ENCODE data around the gene FDCSP.
"Not testable (repeated sequence)": the region's sequence is repeated elsewhere in the genome, so short reads cannot be mapped to it uniquely, and the experiment has no call there.

DNA sequence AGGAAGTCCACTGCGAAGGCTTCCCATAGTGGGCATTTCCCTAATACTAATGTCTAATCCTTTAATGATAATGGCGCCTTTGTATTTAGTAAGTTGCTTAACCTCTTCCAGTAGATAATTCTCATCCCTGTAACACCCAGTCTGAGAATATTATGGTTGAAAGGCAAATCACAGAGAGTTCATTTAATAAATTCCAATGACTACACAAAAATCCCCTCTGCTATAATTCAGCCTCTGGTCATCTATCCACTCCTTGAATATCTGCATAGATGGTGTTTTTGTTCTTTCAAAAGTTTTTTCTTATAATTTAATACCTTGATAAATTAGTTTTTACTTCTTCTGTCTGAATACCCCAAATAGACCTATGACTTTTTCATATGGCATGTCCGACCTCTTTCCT, 4.5 kb upstream of the FDCSP start:
- TF ChIP-seq, protein P1, sequence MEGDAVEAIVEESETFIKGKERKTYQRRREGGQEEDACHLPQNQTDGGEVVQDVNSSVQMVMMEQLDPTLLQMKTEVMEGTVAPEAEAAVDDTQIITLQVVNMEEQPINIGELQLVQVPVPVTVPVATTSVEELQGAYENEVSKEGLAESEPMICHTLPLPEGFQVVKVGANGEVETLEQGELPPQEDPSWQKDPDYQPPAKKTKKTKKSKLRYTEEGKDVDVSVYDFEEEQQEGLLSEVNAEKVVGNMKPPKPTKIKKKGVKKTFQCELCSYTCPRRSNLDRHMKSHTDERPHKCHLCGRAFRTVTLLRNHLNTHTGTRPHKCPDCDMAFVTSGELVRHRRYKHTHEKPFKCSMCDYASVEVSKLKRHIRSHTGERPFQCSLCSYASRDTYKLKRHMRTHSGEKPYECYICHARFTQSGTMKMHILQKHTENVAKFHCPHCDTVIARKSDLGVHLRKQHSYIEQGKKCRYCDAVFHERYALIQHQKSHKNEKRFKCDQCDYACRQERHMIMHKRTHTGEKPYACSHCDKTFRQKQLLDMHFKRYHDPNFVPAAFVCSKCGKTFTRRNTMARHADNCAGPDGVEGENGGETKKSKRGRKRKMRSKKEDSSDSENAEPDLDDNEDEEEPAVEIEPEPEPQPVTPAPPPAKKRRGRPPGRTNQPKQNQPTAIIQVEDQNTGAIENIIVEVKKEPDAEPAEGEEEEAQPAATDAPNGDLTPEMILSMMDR (IDR thresholded peaks at IDR 0.05; ENCODE audit: low read depth, low read length) = not testable (repeated sequence)
- not testable (repeated sequence) for TF ChIP-seq EZH2phosphoT487 (IDR thresholded peaks at IDR 0.05; ENCODE audit: low read depth)

All from OCI-LY3 (cell line).